Endothelial cell of umbilical vein (primary cell): Measurements from ENCODE around the gene SYT7. TPM values are rescaled to one million over a fixed set of nuclear protein-coding genes. Genes with fewer than 3 reads are reported as not detected.

ENCODE experiments used
- BruUV-seq: library from RNA; stranded (reverse); fragments of 400-500 nt; replicated peaks from 2 replicates; lab custom pipeline; 2021; lab: Mats Ljungman, UMichigan
- CTCF ChIA-PET: fragments of 300-600, 350-600 bp; sonication (Branson Sonifier 250); formaldehyde crosslinking; loops from one replicate; lab custom pipeline; 2021; ENCODE audit warnings: antibody characterized with exemption, inconsistent platforms; lab: Charles Lee
- POLR2A ChIA-PET: fragments of 300-600, 350-600 bp; sonication (Branson Sonifier 250); formaldehyde crosslinking; loops from one replicate; lab custom pipeline; 2021; ENCODE audit warnings: antibody characterized with exemption, inconsistent platforms; lab: Charles Lee
- DNase-seq: peaks from one replicate; pipeline ENCODE4 v3.0.0-alpha.2; 2011; ENCODE audit warnings: low read depth, low spot score
- FAIRE-seq: peaks from 2 replicates; lab custom pipeline; 2011; peaks lifted over from hg19 to GRCh38; lab: Jason Lieb, UNC
- H2AFZ ChIP-seq: 2 replicates; pipeline ENCODE4 v1.6.0; 2012; ENCODE audit warnings: low read depth, low read length, control low read depth, inconsistent platforms
- H3K27ac ChIP-seq: 2 replicates; pipeline ENCODE4 v1.5.1; 2011; ENCODE audit warnings: low read depth, mild to moderate bottlenecking, control low read depth, low read length, moderate library complexity; ENCODE audit not compliant: insufficient read depth
- H3K27me3 ChIP-seq, 2 experiments: 2 replicates each; pipeline versions ENCODE4 v1.6.0 to v1.6.1; 2011; ENCODE audit warnings: low read length in 2 of 2, mixed read lengths in 1 of 2; ENCODE audit not compliant: control insufficient read depth in 2 of 2, insufficient read depth in 2 of 2
- H3K36me3 ChIP-seq, 2 experiments: 2 replicates in 1 of 2; 3 replicates in 1 of 2; pipeline ENCODE4 v1.5.1; 2011; ENCODE audit warnings: low read length in 2 of 2, mild to moderate bottlenecking in 1 of 2, moderate library complexity in 1 of 2; ENCODE audit not compliant: control insufficient read depth in 2 of 2, insufficient read depth in 2 of 2; ENCODE audit errors: extremely low read depth in 1 of 2
- H3K4me1 ChIP-seq: 3 replicates; pipeline ENCODE4 v1.5.1; 2011; ENCODE audit warnings: mild to moderate bottlenecking, low read length; ENCODE audit not compliant: control insufficient read depth, insufficient read depth; ENCODE audit errors: extremely low read depth
- H3K4me2 ChIP-seq: 2 replicates; pipeline ENCODE4 v1.6.1; 2011; ENCODE audit warnings: low read length, control low read depth, mixed read lengths; ENCODE audit not compliant: insufficient read depth
- H3K4me3 ChIP-seq, 3 experiments: fragments of 200-600 bp in 1 of 3; sonication (generic), shearing (Covaris generic) in 1 of 3; replicated peaks in 1 of 3; 2 replicates each; pipeline ENCODE4 v1.5.1; 2011 to 2016; ENCODE audit warnings: control low read depth in 3 of 3, low read length in 3 of 3, mild to moderate bottlenecking in 2 of 3, inconsistent platforms in 1 of 3, low read depth in 1 of 3, moderate library complexity in 1 of 3; ENCODE audit not compliant: insufficient read depth in 1 of 3
- H3K79me2 ChIP-seq: 2 replicates; pipeline ENCODE4 v1.6.0; 2012; ENCODE audit warnings: low read length, inconsistent platforms; ENCODE audit not compliant: control insufficient read depth, insufficient read depth
- H3K9ac ChIP-seq: replicated peaks from 2 replicates; pipeline ENCODE3; 2011; ENCODE audit warnings: low read length, control low read depth; ENCODE audit not compliant: insufficient read depth; ENCODE audit errors: extremely low read depth
- H3K9me1 ChIP-seq: replicated peaks from 3 replicates; pipeline ENCODE4 v1.6.0; 2011; ENCODE audit warnings: mild to moderate bottlenecking, low read length; ENCODE audit not compliant: control insufficient read depth, insufficient read depth; ENCODE audit errors: extremely low read depth
- H3K9me3 ChIP-seq: replicated peaks from 2 replicates; pipeline ENCODE4 v1.5.1; 2012; ENCODE audit warnings: low read length, inconsistent platforms; ENCODE audit not compliant: control insufficient read depth, insufficient read depth
- H4K20me1 ChIP-seq: replicated peaks from 2 replicates; pipeline ENCODE3; 2011; ENCODE audit warnings: mild to moderate bottlenecking, low read length; ENCODE audit not compliant: control insufficient read depth, insufficient read depth; ENCODE audit errors: extremely low read depth
- EZH2 ChIP-seq: IDR thresholded peaks from 2 replicates; pipeline ENCODE4 v1.6.1; 2012; ENCODE audit warnings: borderline replicate concordance, low read depth, mild to moderate bottlenecking, moderate library complexity, low read length, inconsistent platforms; ENCODE audit not compliant: severe bottlenecking
- FOS ChIP-seq: IDR thresholded peaks from 2 replicates; pipeline ENCODE4 v1.6.1; 2011; ENCODE audit warnings: mild to moderate bottlenecking, low read length, moderate library complexity, borderline replicate concordance; ENCODE audit not compliant: insufficient read depth
- GATA2 ChIP-seq: IDR thresholded peaks from 2 replicates; pipeline ENCODE4 v1.7.0; 2011; ENCODE audit warnings: low read depth, mild to moderate bottlenecking, moderate library complexity, mixed read lengths, low read length; ENCODE audit not compliant: insufficient read length, insufficient read depth
- JUN ChIP-seq: IDR thresholded peaks from 2 replicates; pipeline ENCODE4 v1.6.1; 2011; ENCODE audit warnings: borderline replicate concordance, low read depth; ENCODE audit not compliant: insufficient read length, insufficient read depth
- MYC ChIP-seq: IDR thresholded peaks from one replicate; pipeline ENCODE4 v1.6.1; 2011; ENCODE audit warnings: mild to moderate bottlenecking, low read depth, low read length
- POLR2A ChIP-seq: IDR thresholded peaks from 2 replicates; pipeline ENCODE4 v1.6.1; 2012; ENCODE audit warnings: low read depth, mild to moderate bottlenecking, control low read depth, low read length
- POLR2AphosphoS5 ChIP-seq: IDR thresholded peaks from 2 replicates; pipeline ENCODE4 v1.6.1; 2012; ENCODE audit warnings: low read depth, mild to moderate bottlenecking, control low read depth, low read length, moderate library complexity; ENCODE audit not compliant: insufficient read depth
- dilution Hi-C: fragments of 300-500 bp; cut with MboI; formaldehyde crosslinking; loops from one replicate; pipeline ENCODE4 v1.15.0; 2019; ENCODE audit warnings: low sequenced_read_pairs; ENCODE audit not compliant: extremely low pct_ligation_motif_present
- intact Hi-C: fragments of 100-400 bp; cut with micrococcal nuclease; formaldehyde crosslinking; loops from one replicate; pipeline ENCODE4 v1.10.0; 2022
- polyA plus RNA-seq, 4 experiments: library from polyadenylated mRNA; depleted of rRNA in 3 of 4; stranded (reverse) in 3 of 4; unstranded in 1 of 4; fragments of >200 nt; gene quantifications; 2 replicates each; pipeline versions ENCODE4 v1.2.1 to v1.2.3, GENCODE V29; 2011 to 2012; ENCODE audit warnings: missing spikeins in 1 of 4
- total RNA-seq: library from RNA; stranded (reverse); gene quantifications from 2 replicates; pipeline ENCODE4 v1.2.3, GENCODE V29; 2021
- TF ChIP-seq, protein P1 (sequence below), 2 donors: IDR thresholded peaks; 1 replicate in 1 of 2; 2 replicates in 1 of 2; pipeline ENCODE4 v1.5.1; 2011; ENCODE audit warnings: low read length in 2 of 2, mild to moderate bottlenecking in 2 of 2, moderate library complexity in 2 of 2, control low read depth in 1 of 2, inconsistent platforms in 1 of 2, low read depth in 1 of 2; ENCODE audit not compliant: insufficient read depth in 1 of 2; ENCODE audit errors: extremely low read depth in 1 of 2
- TF ChIP-seq, protein P2 (sequence below): IDR thresholded peaks from 2 replicates; pipeline ENCODE4 v1.6.1; 2011; ENCODE audit not compliant: insufficient read depth, insufficient read length

Gene SYT7
- total and polyA plus RNA-seq, 2 donors (not counting 3 experiments of a cell fraction or from before 2014, with no cell fraction given), result 0.08 to 0.55 TPM

- Histone ChIP-seq H2AFZ (no peak overlapping the region), H3K27me3 (peaks cover 0 to 7% of the 10 kb centered on the region in 2 experiments), H3K4me3 (no peak overlapping the region), H3K36me3 (no peaks in the 10 kb centered on the region), H3K9me3 (no peaks in the 10 kb centered on the region), H3K79me2 (no peaks in the 10 kb centered on the region), H3K4me2 (no peak overlapping the region), H3K9me1 (no peaks in the 10 kb centered on the region), H4K20me1 (no peaks in the 10 kb centered on the region), H3K4me1 (no peaks in the 10 kb centered on the region), H3K27ac (no peak overlapping the region), H3K9ac (no peak overlapping the region)
- CTCF ChIA-PET, result interaction anchor here (1.1 kb wide), 1 partner anchor 165 kb away, joined by 3 read pairs; no protein-coding TSS in a partner anchor
- TF ChIP-seq GATA2 (no peak), JUN (no peak), FOS (no peak)
- DNase-seq, result no peak
- intact Hi-C loops (no loop called here), dilution Hi-C loops (no loop called here)
- no peak for FAIRE-seq
- BruUV-seq, result no TSS peak
- POLR2A ChIA-PET, result no interaction called here
Observed at GRCh38 chr11:61610905-61611304, 30.0 kb upstream of the SYT7 start.

DNA sequence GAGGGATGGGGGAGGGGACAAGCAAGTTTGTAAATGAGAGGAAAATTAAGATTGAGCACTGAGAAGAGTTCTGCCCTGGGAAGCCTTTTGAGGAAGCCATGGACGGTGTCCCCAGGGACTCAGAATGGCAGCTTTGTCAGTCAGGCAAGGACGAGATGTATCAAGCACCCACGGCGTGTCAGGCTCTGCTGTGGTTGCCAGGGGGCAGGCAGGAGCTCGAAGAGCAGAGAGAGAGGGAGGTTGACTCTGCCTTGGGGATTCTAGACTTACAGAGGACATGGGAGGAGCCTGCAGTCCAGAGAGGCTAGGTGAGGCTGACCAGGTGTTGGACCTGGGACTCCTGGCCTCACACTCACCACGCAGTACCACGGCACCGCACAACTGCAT is 29.1 kb upstream of the SYT7 start:
- Histone ChIP-seq H2AFZ (no peak overlapping the region), H3K4me3 (no peak overlapping the region), H3K79me2 (no peaks in the 10 kb centered on the region), H3K4me1 (no peaks in the 10 kb centered on the region), H3K27me3 (peaks cover 0 to 7% of the 10 kb centered on the region in 2 experiments), H3K9ac (no peak overlapping the region), H4K20me1 (no peaks in the 10 kb centered on the region), H3K9me3 (no peaks in the 10 kb centered on the region), H3K9me1 (no peaks in the 10 kb centered on the region), H3K4me2 (no peak overlapping the region), H3K36me3 (no peaks in the 10 kb centered on the region), H3K27ac (no peak overlapping the region)
- DNase-seq (no peak), FAIRE-seq (no peak)
- CTCF ChIA-PET, result no interaction called here
- POLR2A ChIA-PET, result no interaction called here
- TF ChIP-seq MYC, result no peak
- no peak for TF ChIP-seq FOS
- no peak for TF ChIP-seq GATA2
- TF ChIP-seq, protein P1, sequence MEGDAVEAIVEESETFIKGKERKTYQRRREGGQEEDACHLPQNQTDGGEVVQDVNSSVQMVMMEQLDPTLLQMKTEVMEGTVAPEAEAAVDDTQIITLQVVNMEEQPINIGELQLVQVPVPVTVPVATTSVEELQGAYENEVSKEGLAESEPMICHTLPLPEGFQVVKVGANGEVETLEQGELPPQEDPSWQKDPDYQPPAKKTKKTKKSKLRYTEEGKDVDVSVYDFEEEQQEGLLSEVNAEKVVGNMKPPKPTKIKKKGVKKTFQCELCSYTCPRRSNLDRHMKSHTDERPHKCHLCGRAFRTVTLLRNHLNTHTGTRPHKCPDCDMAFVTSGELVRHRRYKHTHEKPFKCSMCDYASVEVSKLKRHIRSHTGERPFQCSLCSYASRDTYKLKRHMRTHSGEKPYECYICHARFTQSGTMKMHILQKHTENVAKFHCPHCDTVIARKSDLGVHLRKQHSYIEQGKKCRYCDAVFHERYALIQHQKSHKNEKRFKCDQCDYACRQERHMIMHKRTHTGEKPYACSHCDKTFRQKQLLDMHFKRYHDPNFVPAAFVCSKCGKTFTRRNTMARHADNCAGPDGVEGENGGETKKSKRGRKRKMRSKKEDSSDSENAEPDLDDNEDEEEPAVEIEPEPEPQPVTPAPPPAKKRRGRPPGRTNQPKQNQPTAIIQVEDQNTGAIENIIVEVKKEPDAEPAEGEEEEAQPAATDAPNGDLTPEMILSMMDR (IDR thresholded peaks at IDR 0.05; ENCODE audit: extremely low read depth in 1 of 2, insufficient read depth in 1 of 2, low read depth in 1 of 2, low read length in 2 of 2), result no peak
- TF ChIP-seq, protein P2, sequence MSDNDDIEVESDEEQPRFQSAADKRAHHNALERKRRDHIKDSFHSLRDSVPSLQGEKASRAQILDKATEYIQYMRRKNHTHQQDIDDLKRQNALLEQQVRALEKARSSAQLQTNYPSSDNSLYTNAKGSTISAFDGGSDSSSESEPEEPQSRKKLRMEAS, result no peak
- no peak for TF ChIP-seq POLR2AphosphoS5
- TF ChIP-seq EZH2, result no peak
- TF ChIP-seq JUN, result no peak
- no peak for TF ChIP-seq POLR2A
- BruUV-seq, result no TSS peak
- dilution Hi-C loops, result no loop called here
- intact Hi-C loops, result no loop called here
